Measurements from ENCODE around the gene SPEF1. TPM values are rescaled to one million over a fixed set of nuclear protein-coding genes. Genes with fewer than 3 reads are reported as not detected.

Gene SPEF1
- total and polyA plus RNA-seq, 2 of the 4 experiments (the other 2 are of a cell fraction) = 0.15 TPM; not detected in 1

GRCh38 chr20:3766422-3767109, 14.7 kb downstream of the SPEF1 start:
- DNase-seq (no peak), ATAC-seq (ENCODE audit: low read depth) (no peak)
- intact Hi-C loops (cut with micrococcal nuclease) = loop anchor here (5.0 kb wide), 1 partner anchor 89 kb away; no protein-coding TSS in a partner anchor
- H3K56ac ChIP-seq (ENCODE audit: extremely low read depth, insufficient read depth, low read length) = no peak overlapping the region
- no peaks in the 10 kb centered on the region for H3K9me3 ChIP-seq (ENCODE audit: control insufficient read depth, insufficient read depth, low read length)
- BruUV-seq (replicated peaks) = no TSS peak
- peak overlapping the region; percentile 31 to 39; a peak in 2 of 4 replicates for H4K8ac ChIP-seq (ENCODE audit: low read depth in 2 of 2, low read length in 2 of 2)
- peaks cover 11% of the 10 kb centered on the region for H3K4me1 ChIP-seq (ENCODE audit: control insufficient read depth, insufficient read depth, low read length)
- no peak overlapping the region for H2BK120ac ChIP-seq (ENCODE audit: low read depth, low read length)
- no peak overlapping the region for H3K27ac ChIP-seq (ENCODE audit: insufficient read depth, low read length)
- no peaks in the 10 kb centered on the region for H3K36me3 ChIP-seq (ENCODE audit: control insufficient read depth, insufficient read depth, low read length)
- in situ Hi-C loops (cut with MboI; ENCODE audit: low sequenced_read_pairs) = no loop called here
- no peak overlapping the region for H3K18ac ChIP-seq (ENCODE audit: low read depth, low read length)
- no peak overlapping the region for H2BK5ac ChIP-seq (ENCODE audit: low read depth, low read length, poor library complexity, severe bottlenecking)
- ChIA-PET POLR2A (ENCODE audit: unreplicated experiment) (no interaction called here), CTCF (no interaction called here)
- H3K9me1 ChIP-seq (ENCODE audit: insufficient read depth, low read length) = no peaks in the 10 kb centered on the region; the same call in 1 of the 2 replicates
- H4K5ac ChIP-seq (ENCODE audit: low read depth, low read length) = no peak overlapping the region
- H2BK20ac ChIP-seq (ENCODE audit: low read depth, low read length) = no peak overlapping the region
- H4K91ac ChIP-seq (ENCODE audit: insufficient read depth, low read depth, low read length) = no peak overlapping the region
- WGBS, 2 experiments (ENCODE audit: extremely low coverage in 2 of 2, insufficient read length in 1 of 2) = no CpG with 5 or more reads among the region's 9 CpGs
- no peak overlapping the region; the same call in 1 of the 2 replicates for H3K14ac ChIP-seq (replicated peaks; ENCODE audit: low read depth, low read length)
- dilution Hi-C loops (cut with HindIII; ENCODE audit: low sequenced_read_pairs, unreplicated experiment) = no loop called here
- H3K79me1 ChIP-seq (ENCODE audit: low read depth in 1 of 2, low read length in 2 of 2) = peaks cover 15 to 30% of the 10 kb centered on the region in 2 experiments
- peak overlapping the region; percentile 68; the same call in 1 of the 2 replicates for H3K23ac ChIP-seq (ENCODE audit: low read depth, low read length)
- H3K4ac ChIP-seq (ENCODE audit: low read depth, low read length) = peak overlapping the region; percentile 47
- peak overlapping the region; percentile 71 for H3K9ac ChIP-seq (ENCODE audit: low read depth, low read length)
- peak overlapping the region; percentile 76; the same call in 1 of the 2 replicates for H2AK5ac ChIP-seq (ENCODE audit: low read depth, low read length)
- no peaks in the 10 kb centered on the region for H3K27me3 ChIP-seq (ENCODE audit: control insufficient read depth, insufficient read depth, low read length)
- peak overlapping the region; percentile 94 for H2AK9ac ChIP-seq (replicated peaks; ENCODE audit: low read depth, low read length, poor library complexity)
- peak overlapping the region; percentile 99 for H3K4me2 ChIP-seq (ENCODE audit: low read depth, low read length)
- no peaks in the 10 kb centered on the region; the same call in 1 of the 2 replicates for H4K20me1 ChIP-seq (ENCODE audit: insufficient read depth, low read length)
- H2AFZ ChIP-seq (replicated peaks; ENCODE audit: low read length, poor library complexity) = peak overlapping the region; percentile 96
- H2BK15ac ChIP-seq (ENCODE audit: low read depth, low read length) = no peak overlapping the region
- peak overlapping the region; percentile 63 for H3K4me3 ChIP-seq (ENCODE audit: insufficient read depth, low read depth, low read length)
- TF ChIP-seq USF2 (IDR thresholded peaks at IDR 0.05; ENCODE audit: low read depth, low read length) = no peak
- no peak for TF ChIP-seq POLR2A (IDR thresholded peaks at IDR 0.05; ENCODE audit: low read depth, low read length)
- no peak for TF ChIP-seq RCOR1 (IDR thresholded peaks at IDR 0.05; ENCODE audit: insufficient replicate concordance, low read length)
- no peak for TF ChIP-seq RFX5 (IDR thresholded peaks at IDR 0.05; ENCODE audit: low read depth, low read length)
- no peak for TF ChIP-seq BHLHE40 (IDR thresholded peaks at IDR 0.05; ENCODE audit: low read depth, low read length)
- TF ChIP-seq CTCF (conservative IDR thresholded peaks at IDR 0.05; ENCODE audit: low read depth, low read length) = no peak
- no peak for TF ChIP-seq SMC3 (IDR thresholded peaks at IDR 0.05; ENCODE audit: low read depth, low read length)
- TF ChIP-seq MAZ (IDR thresholded peaks at IDR 0.05; ENCODE audit: borderline replicate concordance, low read depth, low read length) = no peak
- TF ChIP-seq CHD1 (IDR thresholded peaks at IDR 0.05; ENCODE audit: low read depth, low read length) = no peak
- no peak for TF ChIP-seq NFE2L2 (IDR thresholded peaks at IDR 0.05; ENCODE audit: low read depth, low read length)
- TF ChIP-seq MXI1 (IDR thresholded peaks at IDR 0.05; ENCODE audit: borderline replicate concordance, low read depth, low read length) = no peak
- no peak for TF ChIP-seq FOS (IDR thresholded peaks at IDR 0.05; ENCODE audit: low read depth, low read length)
- TF ChIP-seq CEBPB (IDR thresholded peaks at IDR 0.05; ENCODE audit: low read depth, low read length) = no peak
- TF ChIP-seq RAD21 (IDR thresholded peaks at IDR 0.05; ENCODE audit: low read length) = no peak
- no peak for TF ChIP-seq ELK1 (IDR thresholded peaks at IDR 0.05; ENCODE audit: borderline replicate concordance, low read depth, low read length)

Measured in IMR-90 (cell line).